Esophagus squamous epithelium (tissue), 5 donors: ENCODE measurements around the gene ZNF761. TPM values are rescaled to one million over a fixed set of nuclear protein-coding genes. Genes with fewer than 3 reads are reported as not detected.
"Not testable (repeated sequence)": the region's sequence is repeated elsewhere in the genome, so short reads cannot be mapped to it uniquely, and the experiment has no call there.

Source experiments
- DNase-seq: peaks from one replicate; lab custom pipeline; 2025; lab: John Stamatoyannopoulos, UW
- H3K27ac ChIP-seq, 4 donors: fragments of 200-600 bp; sonication (generic); one replicate each; pipeline ENCODE4 v1.5.1; 2016 to 2019; ENCODE audit warnings: mild to moderate bottlenecking in 1 of 4
- H3K27me3 ChIP-seq, 4 donors: fragments of 200-600 bp; sonication (generic); 1 replicate in 3 of 4; 2 replicates in 1 of 4; pipeline versions ENCODE4 v1.5.1 to v1.6.0; 2017 to 2021; ENCODE audit warnings: antibody characterized with exemption in 1 of 4
- H3K36me3 ChIP-seq, 3 donors: fragments of 200-600 bp; sonication (generic); one replicate each; pipeline ENCODE4 v1.5.1; 2016 to 2019
- H3K4me1 ChIP-seq, 3 donors: fragments of 200-600 bp; sonication (generic); one replicate each; pipeline ENCODE4 v1.5.1; 2017 to 2019
- H3K4me3 ChIP-seq, 4 donors: fragments of 200-600 bp; sonication (generic); 1 replicate in 3 of 4; 2 replicates in 1 of 4; pipeline ENCODE4 v1.5.1; 2016 to 2019; ENCODE audit warnings: mild to moderate bottlenecking in 2 of 4, moderate library complexity in 1 of 4
- H3K9me3 ChIP-seq, 3 donors: fragments of 200-600 bp; sonication (generic); one replicate each; pipeline ENCODE4 v1.5.1; 2016 to 2019
- CTCF ChIP-seq, 6 experiments: fragments of 450-650 bp in 4 of 6; fragments of 200-600 bp in 2 of 6; sonication (generic) in 2 of 6; IDR thresholded peaks; one replicate each; pipeline ENCODE4 v1.5.1; 2016 to 2019; ENCODE audit warnings: antibody characterized with exemption in 6 of 6, mild to moderate bottlenecking in 4 of 6, moderate library complexity in 4 of 6
- POLR2A ChIP-seq, 4 donors: fragments of 450-650 bp; IDR thresholded peaks; one replicate each; pipeline ENCODE4 v1.6.1; 2017; ENCODE audit warnings: antibody characterized with exemption in 4 of 4, mild to moderate bottlenecking in 4 of 4, moderate library complexity in 3 of 4
- WGBS, 2 donors: methylation state at CpG; one replicate each; pipeline ENCODE4 v1.1.5; 2018; 5-methylcytosine and 5-hydroxymethylcytosine counted together
- intact Hi-C: fragments of 100-400 bp; cut with DNase I; formaldehyde crosslinking; loops from one replicate; pipeline ENCODE4 v1.15.0; 2022
- total RNA-seq, 4 donors: library from RNA; depleted of rRNA; stranded (reverse); fragments of >200 nt; gene quantifications; one replicate each; pipeline ENCODE4 v1.1.0, GENCODE V29; 2016
- donor health status: DM: yes; HTN: yes; CAD: no.

ZNF761 gene
- total RNA-seq, 4 donors from 2014 or later: 3.2 to 11.8 (median 5.0) TPM

- Histone ChIP-seq H3K9me3 (peaks cover 0 to 54% (median 18%) of the 10 kb centered on the region in 3 donors), H3K27me3 (peaks cover 0 to 11% (median 0%) of the 10 kb centered on the region in 4 donors), H3K4me1 (peaks cover 2 to 11% (median 3%) of the 10 kb centered on the region in 3 donors), H3K27ac (no peak overlapping the region), H3K4me3 (peak overlapping the region in 1 of 4 donors; percentile 39), H3K36me3 (no peaks in the 10 kb centered on the region)
- TF ChIP-seq CTCF (IDR thresholded peaks at IDR 0.05) (no peak), POLR2A (IDR thresholded peaks at IDR 0.05) (no peak)
- intact Hi-C loops: no loop called here
- 46 to 54% methylated on average over 13 to 14 of the region's 14 CpGs for WGBS, 2 donors
- DNase-seq: no peak
These were observed 31.1 kb downstream of the ZNF761 start for GRCh38 chr19:53462861-53463260.

- peaks cover 0 to 50% (median 14%) of the 10 kb centered on the region in 3 donors for H3K9me3 ChIP-seq
- no peak overlapping the region for H3K27ac ChIP-seq
- intact Hi-C loops: no loop called here
- H3K4me1 ChIP-seq: peaks cover 3 to 15% (median 6%) of the 10 kb centered on the region in 3 donors
- TF ChIP-seq CTCF (IDR thresholded peaks at IDR 0.05) (no peak), POLR2A (IDR thresholded peaks at IDR 0.05) (no peak)
- H3K27me3 ChIP-seq: peaks cover 0 to 11% (median 0%) of the 10 kb centered on the region in 4 donors
- 15 to 38% methylated on average over 6 to 7 of the region's 19 CpGs for WGBS, 2 donors
- peak overlapping the region in 1 of 4 donors; percentile 39 for H3K4me3 ChIP-seq
- H3K36me3 ChIP-seq: no peaks in the 10 kb centered on the region
- no peak for DNase-seq
These were observed 31.5 kb downstream of the ZNF761 start for GRCh38 chr19:53463263-53463662.

- TF ChIP-seq POLR2A (IDR thresholded peaks at IDR 0.05) (no peak), CTCF (IDR thresholded peaks at IDR 0.05) (no peak)
- H3K9me3 ChIP-seq: peaks cover 0 to 35% (median 0%) of the 10 kb centered on the region in 3 donors
- peak overlapping the region; percentile 59 to 80 (median 69) for H3K4me3 ChIP-seq
- H3K4me1 ChIP-seq: peaks cover 8 to 18% (median 12%) of the 10 kb centered on the region in 3 donors
- H3K27me3 ChIP-seq: peaks cover 0 to 11% (median 0%) of the 10 kb centered on the region in 4 donors
- 16 to 21% methylated on average over 20 to 31 of the region's 31 CpGs for WGBS, 2 donors
- H3K27ac ChIP-seq: peak overlapping the region in 3 of 4 donors; percentile 73 to 89 (median 86)
- intact Hi-C loops: no loop called here
- no peak for DNase-seq
- peaks cover 0 to 9% (median 0%) of the 10 kb centered on the region in 3 donors for H3K36me3 ChIP-seq
These were observed 35.1 kb downstream of the ZNF761 start for GRCh38 chr19:53466726-53467484.

GRCh38 chr19:53467485-53468262, 35.9 kb downstream of the ZNF761 start, which contains the start of gene ZNF813:
Gene ZNF813, plus strand, starts transcription at chr19:53467733. Its CDS starts 16,090 bp downstream, at chr19:53483823.
- WGBS, 2 donors: 0% methylated on average over 20 to 32 of the region's 55 CpGs
- no peak for TF ChIP-seq CTCF (IDR thresholded peaks at IDR 0.05)
- peak in 1 of 4 donors; percentile 34 for TF ChIP-seq POLR2A (IDR thresholded peaks at IDR 0.05)
- peaks cover 0 to 16% (median 0%) of the 10 kb centered on the region in 3 donors for H3K36me3 ChIP-seq

GRCh38 chr19:53468628-53469027, 36.8 kb downstream of the ZNF761 start:
- H3K27ac ChIP-seq, DNase-seq, H3K27me3 ChIP-seq, intact Hi-C loops: not testable (repeated sequence)
- peak overlapping the region in 3 of 4 donors; percentile 67 to 80 (median 71) for H3K4me3 ChIP-seq
- WGBS, 2 donors: 29 to 42% methylated on average over 7 to 8 of the region's 8 CpGs
- peaks cover 0 to 40% (median 2%) of the 10 kb centered on the region in 3 donors for H3K9me3 ChIP-seq
- H3K36me3 ChIP-seq: peaks cover 0 to 26% (median 0%) of the 10 kb centered on the region in 3 donors
- H3K4me1 ChIP-seq: peaks cover 8 to 18% (median 12%) of the 10 kb centered on the region in 3 donors

More at GRCh38 chr19:53467485-53468262, 35.9 kb downstream of the ZNF761 start, which contains the start of gene ZNF813:
- Histone ChIP-seq H3K27ac (peak within 1 kb of the TSS; percentile 73 to 89 (median 84)), H3K9me3 (peaks cover 0 to 40% (median 2%) of the 10 kb centered on the region in 3 donors), H3K4me1 (peaks cover 8 to 18% (median 12%) of the 10 kb centered on the region in 3 donors), H3K4me3 (peak within 1 kb of the TSS; percentile 59 to 80 (median 69)), H3K27me3 (peaks cover 0 to 11% (median 0%) of the 10 kb centered on the region in 4 donors)
- DNase-seq: peak; percentile 51
- intact Hi-C loops: no loop called here
